Stimulated activated CD4-positive, alpha-beta T cell treated with anti-CD3 and anti-CD28 coated beads, Interleukin-1b, Interleukin-23, amount 100 ng/mL, for 1 hour (primary cell): ENCODE results near the gene ARHGEF4.

Source experiments
- DNase-seq, 2 donors: peaks; one replicate each; pipeline ENCODE4 v3.0.0-alpha.2; 2020; ENCODE audit warnings: low read depth in 2 of 2

The ARHGEF4 gene

DNA sequence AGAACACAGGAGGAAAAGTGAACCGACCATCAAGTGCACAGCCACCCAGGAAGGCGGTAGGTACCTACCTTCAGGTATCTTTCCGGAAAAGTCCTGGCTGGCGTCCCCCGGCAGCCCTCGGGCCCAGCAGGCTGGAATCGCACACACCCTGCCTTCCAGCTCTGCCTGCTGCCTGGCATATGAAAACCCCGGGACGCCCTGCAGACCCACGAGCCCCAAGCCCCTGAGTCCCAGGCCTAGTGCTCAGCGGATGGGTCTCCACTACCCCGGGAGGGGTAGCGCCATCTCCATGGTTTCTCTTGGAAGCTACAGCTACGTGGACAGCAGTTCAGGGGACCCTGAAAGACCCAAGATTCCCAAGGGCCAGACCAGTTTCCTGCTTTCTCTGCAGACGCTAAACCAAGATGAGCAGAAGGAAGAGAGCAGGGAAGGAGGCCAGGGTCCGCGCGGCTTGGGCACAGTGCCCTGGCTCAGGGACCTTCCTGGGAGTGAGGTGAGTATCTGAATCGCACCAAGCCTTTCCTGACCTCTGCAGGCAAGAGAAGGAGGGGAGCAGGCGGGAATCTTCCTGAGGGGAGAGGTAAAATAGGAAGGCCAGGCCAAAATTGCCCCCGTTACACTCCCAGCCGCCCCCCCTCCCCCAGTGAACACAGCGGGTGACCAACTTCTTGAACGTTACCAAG lies 80.4 kb downstream of the ARHGEF4 start:
- no peak for DNase-seq

DNA sequence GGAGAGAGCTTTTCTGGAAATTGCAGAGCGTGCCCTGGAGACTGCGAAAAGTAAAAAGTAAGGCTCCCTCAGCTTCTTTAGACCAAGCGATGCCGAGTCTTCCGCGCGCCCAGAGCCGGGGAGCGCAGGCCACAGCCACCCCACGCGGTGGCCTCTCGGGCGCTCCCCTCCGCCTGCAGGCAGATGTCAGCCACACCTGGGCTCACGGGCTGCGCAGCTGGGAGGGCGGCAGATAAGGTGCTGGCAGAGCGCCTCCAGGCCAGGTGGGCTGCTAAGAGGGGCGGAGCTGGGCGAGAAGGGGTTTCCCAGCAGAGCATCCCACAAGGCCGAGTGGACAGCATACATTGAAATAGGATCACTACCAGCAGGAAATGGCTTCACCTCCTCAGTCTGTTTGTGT lies 81.7 kb downstream of the ARHGEF4 start:
- no peak for DNase-seq

DNA sequence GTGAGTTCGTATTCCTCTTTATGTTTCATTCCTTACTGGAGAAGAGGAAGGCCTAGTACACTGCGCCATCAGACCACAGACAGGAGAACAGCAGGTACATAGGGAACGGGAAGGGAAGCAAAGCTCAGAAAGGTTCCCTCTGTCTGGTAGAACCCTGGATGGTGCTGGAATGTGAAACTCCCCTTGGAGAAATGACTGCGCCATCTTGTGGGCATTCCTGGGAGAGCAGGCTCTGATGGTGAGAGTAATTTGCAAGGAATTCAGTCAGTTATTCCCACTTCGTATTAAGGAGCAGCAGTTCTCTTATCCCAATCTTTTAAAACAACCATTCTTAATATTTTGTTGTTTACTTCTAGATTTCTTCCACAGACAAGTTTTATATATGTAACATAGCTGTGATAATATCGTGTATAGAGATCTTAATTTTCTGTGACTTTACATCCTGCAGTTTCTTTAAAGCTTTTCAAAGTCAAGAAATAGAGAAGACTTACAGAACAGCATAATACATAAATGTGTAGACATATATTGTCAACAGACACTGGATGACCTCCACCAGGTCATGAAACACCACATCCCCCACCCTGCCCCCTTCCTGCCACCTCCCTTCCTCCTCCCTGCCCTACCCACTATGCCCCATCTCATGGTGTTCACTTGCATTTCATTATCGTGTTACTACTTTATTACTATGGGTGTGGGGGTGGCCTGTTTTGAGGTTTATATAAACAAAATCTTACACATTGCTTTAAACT lies 83.9 kb downstream of the ARHGEF4 start:
- DNase-seq: peak; percentile 14 to 50

DNA sequence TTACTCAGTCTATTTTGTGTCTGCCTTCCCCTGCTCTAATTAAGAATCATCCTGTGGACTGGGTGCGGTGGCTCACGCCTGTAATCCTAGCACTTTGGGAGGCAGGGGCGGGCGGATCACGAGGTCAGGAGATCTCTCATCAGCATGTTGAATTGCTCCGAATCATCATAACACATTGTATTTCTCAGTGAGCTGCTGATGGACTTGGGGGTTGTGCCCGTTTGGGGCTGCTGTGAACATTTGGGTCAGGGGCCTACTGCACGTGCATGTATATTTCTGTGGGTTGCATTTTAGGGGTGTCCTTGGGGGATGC lies 84.4 kb downstream of the ARHGEF4 start:
- DNase-seq: no peak

DNA sequence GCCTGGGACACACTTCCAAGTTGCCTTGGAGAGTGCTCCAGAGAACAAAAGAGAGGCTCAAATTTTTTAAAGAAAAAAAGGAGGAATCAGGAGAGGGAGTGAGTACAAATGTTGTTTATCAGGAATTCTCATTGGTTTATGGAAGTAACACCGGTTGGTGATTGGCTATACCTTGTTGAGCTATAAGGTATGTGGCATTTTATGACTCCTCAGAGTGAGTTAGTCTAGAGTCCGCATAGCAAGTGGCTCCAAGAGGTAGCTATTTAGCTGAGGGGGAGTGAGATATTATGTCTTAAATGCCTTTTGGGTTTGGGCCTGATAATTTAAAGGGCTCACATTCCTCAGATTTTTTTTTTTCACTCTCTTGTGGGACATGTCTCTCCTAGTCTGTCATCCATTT lies 85.7 kb downstream of the ARHGEF4 start:
- no peak for DNase-seq

- DNase-seq: no peak
Observed at GRCh38 chr2:130928385-130928784, 91.7 kb downstream of the ARHGEF4 start.

GRCh38 chr2:130930740-130931659 lies 94.3 kb downstream of the ARHGEF4 start:
- DNase-seq: no peak

DNA sequence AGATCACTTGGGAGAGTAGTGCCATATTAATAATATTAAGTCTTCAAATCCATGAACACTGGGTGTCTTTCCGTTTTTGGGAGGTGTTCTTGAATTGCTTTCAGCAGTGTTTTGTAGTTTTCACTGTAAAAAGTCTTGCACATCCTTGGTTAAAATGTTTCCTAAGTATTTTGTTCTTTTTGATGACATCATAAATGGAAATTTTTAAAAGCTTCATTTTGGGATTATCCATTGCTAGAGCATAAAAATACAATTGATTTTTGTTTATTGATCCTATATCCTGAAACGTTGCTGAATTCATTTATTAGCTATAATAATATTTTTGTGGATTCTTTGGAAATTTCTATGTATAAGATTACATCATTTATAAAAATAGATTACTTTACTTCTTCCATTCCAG lies 96.8 kb downstream of the ARHGEF4 start:
- no peak for DNase-seq

DNA sequence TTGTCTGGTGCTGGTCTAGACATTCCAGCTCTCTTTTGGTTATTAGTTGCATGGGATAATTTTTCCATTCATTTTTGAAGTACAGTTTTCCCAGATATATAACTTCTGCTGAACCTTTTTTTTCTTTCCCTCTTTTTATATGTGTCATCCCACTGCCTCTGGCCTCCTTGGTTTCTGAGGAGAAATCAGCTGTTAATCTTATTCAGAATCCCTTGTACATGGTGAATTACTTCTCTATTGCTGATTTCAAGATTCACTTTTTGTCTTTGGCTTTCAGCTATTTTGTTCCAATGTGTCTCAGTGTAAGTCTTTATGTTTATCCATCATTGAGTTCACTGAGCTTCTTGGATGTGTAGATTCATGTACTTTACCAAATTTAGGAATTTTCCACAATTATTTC lies 99.7 kb downstream of the ARHGEF4 start:
- no peak for DNase-seq

GRCh38 chr2:130947967-130948366 lies 111.3 kb downstream of the ARHGEF4 start:
- DNase-seq: no peak

DNA sequence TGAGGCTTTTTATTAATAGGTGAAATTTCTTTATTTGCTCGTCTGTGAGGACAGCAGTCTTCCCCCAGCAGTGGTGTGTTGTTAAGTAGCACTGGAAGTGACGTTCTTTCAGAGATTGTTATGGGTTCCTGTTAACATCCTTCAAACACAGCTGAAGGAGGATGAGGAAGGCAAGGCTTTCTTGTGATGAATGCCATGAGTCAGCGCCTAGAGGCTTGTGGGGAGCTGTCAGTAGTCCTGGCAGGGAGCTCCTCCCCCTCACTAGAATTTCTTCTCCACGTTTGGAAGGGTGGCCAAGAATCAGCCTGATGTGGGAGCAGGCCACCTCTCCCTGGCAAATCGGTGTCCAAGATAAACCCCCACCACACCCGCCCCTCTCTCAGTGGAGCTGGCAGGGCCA lies 113.2 kb downstream of the ARHGEF4 start:
- no peak for DNase-seq

DNA sequence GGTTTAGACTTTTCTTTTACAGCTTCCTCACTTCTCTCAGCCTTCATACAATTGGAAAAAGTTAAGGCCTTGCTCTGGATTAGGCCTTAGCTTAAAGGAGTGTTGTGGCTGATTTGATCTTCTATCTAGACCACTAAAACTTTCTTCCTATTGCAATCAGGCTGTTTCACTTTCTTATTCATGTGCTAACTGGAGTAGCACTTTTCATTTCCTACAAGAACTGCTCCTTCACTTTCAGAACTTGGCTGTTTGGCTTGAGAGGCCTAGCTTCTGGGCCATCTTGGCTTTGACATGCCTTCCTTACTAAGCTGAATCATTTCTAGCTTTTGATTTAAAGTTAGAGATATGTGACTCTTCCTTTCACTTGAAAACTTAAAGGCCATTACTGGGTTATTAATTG lies 114.3 kb downstream of the ARHGEF4 start:
- DNase-seq: no peak

DNA sequence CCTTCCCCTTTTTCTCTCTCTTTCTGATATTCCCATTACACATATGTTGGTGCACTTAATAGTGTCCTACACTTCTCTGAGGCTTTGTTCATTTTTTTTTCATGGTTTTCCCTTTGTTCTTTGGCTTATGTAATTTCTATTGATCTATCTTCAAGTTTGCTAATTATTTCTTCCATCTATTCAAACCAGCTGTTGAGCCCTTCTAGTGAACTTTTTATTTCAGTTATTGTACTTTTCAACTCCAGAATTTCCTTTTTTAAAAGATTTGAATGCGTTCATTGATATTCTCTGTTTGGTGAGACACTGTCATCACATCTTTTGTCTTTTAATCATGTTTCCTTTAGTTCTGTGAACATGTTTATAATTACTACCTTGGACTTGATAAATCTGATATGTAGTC lies 118.2 kb downstream of the ARHGEF4 start:
- DNase-seq: no peak

DNA sequence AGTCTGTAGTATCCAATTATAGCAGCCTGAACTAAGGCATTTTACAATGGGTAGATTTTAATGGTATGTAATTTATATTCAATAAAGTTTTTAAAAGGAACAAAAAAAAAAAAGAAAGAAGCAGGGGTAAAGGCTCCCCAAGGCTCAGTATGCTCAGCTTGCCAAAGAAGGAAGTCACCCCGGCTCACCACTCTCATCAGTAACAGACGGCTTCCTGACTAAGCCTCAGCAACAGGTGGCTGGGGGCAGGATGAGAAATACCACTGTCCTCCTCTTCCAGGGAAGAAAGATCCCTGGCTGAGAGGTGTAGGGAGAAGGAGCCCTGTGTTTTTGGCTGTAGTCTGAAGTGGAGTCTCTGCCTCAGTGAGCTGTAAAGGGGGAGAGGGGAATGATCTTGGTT lies 121.2 kb downstream of the ARHGEF4 start:
- DNase-seq: no peak

- no peak for DNase-seq
Observed at GRCh38 chr2:130963196-130963848, 126.6 kb downstream of the ARHGEF4 start.

DNA sequence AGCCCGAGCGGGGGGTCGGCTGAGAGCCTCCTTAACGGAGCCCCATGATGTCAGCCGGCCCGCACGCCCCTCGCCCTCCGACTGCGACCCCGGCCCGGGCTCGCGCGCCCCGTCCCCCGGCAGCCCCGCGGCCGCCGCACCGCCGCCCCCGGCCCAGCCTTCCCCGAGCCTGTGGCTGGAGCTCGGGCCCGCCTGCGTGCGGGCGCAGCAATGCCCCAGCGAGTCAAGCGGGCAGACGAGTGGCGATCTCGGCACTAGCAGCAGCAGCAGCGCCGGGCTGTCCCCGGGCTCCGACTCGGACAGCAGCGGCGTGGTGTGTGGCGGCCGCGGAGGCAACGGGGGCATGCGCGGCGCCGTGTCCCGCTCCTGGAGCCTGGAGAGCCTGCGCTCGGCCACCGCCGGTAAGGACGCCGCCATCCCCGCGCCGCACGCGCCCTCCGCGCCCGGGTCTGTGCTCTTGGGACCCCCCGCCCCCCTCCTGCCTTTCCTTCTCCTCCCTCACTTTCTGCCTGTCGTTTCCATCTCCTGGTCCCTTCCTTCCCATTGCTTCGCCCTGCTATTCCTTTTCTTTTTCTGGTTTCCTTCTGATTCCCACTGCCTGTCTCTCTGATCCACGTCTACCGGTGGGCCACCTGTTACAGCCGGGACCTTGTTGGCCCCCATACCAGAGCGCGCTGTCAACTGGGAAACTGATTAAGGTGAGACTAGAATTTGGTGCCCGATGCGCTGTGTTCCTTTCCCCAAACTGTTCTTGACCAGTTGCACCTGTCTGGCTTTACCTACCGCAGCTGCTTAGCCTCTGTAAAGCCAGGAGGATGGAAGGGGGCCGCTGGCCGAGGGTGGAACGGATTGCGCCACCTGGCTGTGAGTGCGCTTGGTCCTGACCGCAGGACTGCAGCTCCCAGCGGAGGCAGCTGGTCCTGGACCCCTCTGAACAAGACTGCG lies 127.4 kb downstream of the ARHGEF4 start:
- DNase-seq: no peak

- no peak for DNase-seq
Observed at GRCh38 chr2:130964931-130965330, 128.2 kb downstream of the ARHGEF4 start.

- no peak for DNase-seq
Observed at GRCh38 chr2:130966149-130966774, 129.5 kb downstream of the ARHGEF4 start.

- DNase-seq: no peak
Observed at GRCh38 chr2:130966775-130967490, 130.2 kb downstream of the ARHGEF4 start.

GRCh38 chr2:130972410-130972809 lies 135.7 kb downstream of the ARHGEF4 start:
- no peak for DNase-seq
